ENCODE data around the gene COL17A1. TPM values are rescaled to one million over a fixed set of nuclear protein-coding genes. Genes with fewer than 3 reads are reported as not detected.

COL17A1 gene
- total and polyA plus RNA-seq, 3 experiments from 2014 or later: not detected

- Mint-ChIP-seq H3K4me3 (no peak overlapping the region), H3K36me3 (peaks cover 0 to 7% (median 0%) of the 10 kb centered on the region in 3 donors), H3K27me3 (peaks cover 1 to 22% of the 10 kb centered on the region in 2 donors), H3K27ac (no peak overlapping the region), H3K9me3 (peaks cover 0 to 3% (median 0%) of the 10 kb centered on the region in 5 donors), H3K4me1 (no peaks in the 10 kb centered on the region)
- CTCF ChIA-PET: no interaction called here
- H3K27me3 ChIP-seq (ENCODE audit: insufficient read depth, low read length, poor library complexity, severe bottlenecking): no peaks in the 10 kb centered on the region
- no peaks in the 10 kb centered on the region for H3K36me3 ChIP-seq (ENCODE audit: insufficient read depth, low read length)
- no peak overlapping the region for H3K4me3 ChIP-seq (ENCODE audit: low read length)
- no peak overlapping the region for H3K27ac ChIP-seq (ENCODE audit: low read depth, low read length)
- H3K4me1 ChIP-seq (ENCODE audit: insufficient read depth, low read length): no peaks in the 10 kb centered on the region
- POLR2A ChIA-PET: no interaction called here
- no peak for DNase-seq
- no peaks in the 10 kb centered on the region for H3K9me3 ChIP-seq (ENCODE audit: low read length)
These were observed 7.1 kb upstream of the COL17A1 start for GRCh38 chr10:104092749-104093148.

- Mint-ChIP-seq H3K27ac (no peak overlapping the region), H3K9me3 (no peaks in the 10 kb centered on the region), H3K4me3 (no peak overlapping the region), H3K27me3 (peaks cover 1 to 10% of the 10 kb centered on the region in 2 donors), H3K4me1 (no peaks in the 10 kb centered on the region), H3K36me3 (no peaks in the 10 kb centered on the region)
- H3K4me1 ChIP-seq (ENCODE audit: insufficient read depth, low read length): no peaks in the 10 kb centered on the region
- no peak overlapping the region for H3K27ac ChIP-seq (ENCODE audit: low read depth, low read length)
- H3K27me3 ChIP-seq (ENCODE audit: insufficient read depth, low read length, poor library complexity, severe bottlenecking): no peaks in the 10 kb centered on the region
- no peaks in the 10 kb centered on the region for H3K36me3 ChIP-seq (ENCODE audit: insufficient read depth, low read length)
- H3K4me3 ChIP-seq (ENCODE audit: low read length): no peak overlapping the region
- DNase-seq: no peak
- ChIA-PET CTCF (no interaction called here), POLR2A (no interaction called here)
- H3K9me3 ChIP-seq (ENCODE audit: low read length): no peaks in the 10 kb centered on the region
These were observed 4.9 kb upstream of the COL17A1 start for GRCh38 chr10:104090611-104091010.

GRCh38 chr10:104089621-104090020 is 3.9 kb upstream of the COL17A1 start:
- Histone ChIP-seq H3K27me3 (ENCODE audit: insufficient read depth, low read length, poor library complexity, severe bottlenecking) (no peaks in the 10 kb centered on the region), H3K27ac (ENCODE audit: low read depth, low read length) (no peak overlapping the region), H3K9me3 (ENCODE audit: low read length) (no peaks in the 10 kb centered on the region), H3K4me3 (ENCODE audit: low read length) (no peak overlapping the region), H3K4me1 (ENCODE audit: insufficient read depth, low read length) (no peaks in the 10 kb centered on the region), H3K36me3 (ENCODE audit: insufficient read depth, low read length) (no peaks in the 10 kb centered on the region)
- no peak overlapping the region for H3K4me3 Mint-ChIP-seq
- no peaks in the 10 kb centered on the region for H3K4me1 Mint-ChIP-seq
- H3K9me3 Mint-ChIP-seq: no peaks in the 10 kb centered on the region
- no peaks in the 10 kb centered on the region for H3K36me3 Mint-ChIP-seq
- no peak overlapping the region for H3K27ac Mint-ChIP-seq
- DNase-seq: no peak
- ChIA-PET CTCF (interaction anchor here (1.2 kb wide), 1 partner anchor 20 kb away, joined by 3 read pairs; no protein-coding TSS in a partner anchor), POLR2A (no interaction called here)
- H3K27me3 Mint-ChIP-seq: peaks cover 0 to 10% of the 10 kb centered on the region in 2 donors

- no peak for DNase-seq
- no peak overlapping the region for H3K4me3 Mint-ChIP-seq
- Histone ChIP-seq H3K27me3 (ENCODE audit: insufficient read depth, low read length, poor library complexity, severe bottlenecking) (no peaks in the 10 kb centered on the region), H3K36me3 (ENCODE audit: insufficient read depth, low read length) (no peaks in the 10 kb centered on the region), H3K9me3 (ENCODE audit: low read length) (no peaks in the 10 kb centered on the region), H3K4me1 (ENCODE audit: insufficient read depth, low read length) (no peaks in the 10 kb centered on the region), H3K27ac (ENCODE audit: low read depth, low read length) (no peak overlapping the region), H3K4me3 (ENCODE audit: low read length) (no peak overlapping the region)
- no peaks in the 10 kb centered on the region for H3K9me3 Mint-ChIP-seq
- no peaks in the 10 kb centered on the region for H3K4me1 Mint-ChIP-seq
- no peaks in the 10 kb centered on the region for H3K36me3 Mint-ChIP-seq
- ChIA-PET POLR2A (no interaction called here), CTCF (no interaction called here)
- H3K27ac Mint-ChIP-seq: no peak overlapping the region
- peaks cover 0 to 10% of the 10 kb centered on the region in 2 donors for H3K27me3 Mint-ChIP-seq
These were observed 2.6 kb upstream of the COL17A1 start for GRCh38 chr10:104088239-104088638.

GRCh38 chr10:104084482-104085142 is 1.1 kb downstream of the COL17A1 start:
- Mint-ChIP-seq H3K27ac (peak overlapping the region in 1 of 8 donors; percentile 48), H3K4me3 (no peak overlapping the region), H3K9me3 (no peaks in the 10 kb centered on the region), H3K27me3 (peaks cover 0 to 5% of the 10 kb centered on the region in 2 donors), H3K4me1 (no peaks in the 10 kb centered on the region), H3K36me3 (no peaks in the 10 kb centered on the region)
- Histone ChIP-seq H3K9me3 (ENCODE audit: low read length) (no peaks in the 10 kb centered on the region), H3K4me1 (ENCODE audit: insufficient read depth, low read length) (no peaks in the 10 kb centered on the region), H3K27me3 (ENCODE audit: insufficient read depth, low read length, poor library complexity, severe bottlenecking) (no peaks in the 10 kb centered on the region), H3K27ac (ENCODE audit: low read depth, low read length) (no peak overlapping the region), H3K36me3 (ENCODE audit: insufficient read depth, low read length) (no peaks in the 10 kb centered on the region), H3K4me3 (ENCODE audit: low read length) (no peak overlapping the region)
- ChIA-PET CTCF (interaction anchor here (1.2 kb wide), 2 partner anchors 13 to 37 kb away, joined by 3 read pairs; partner anchors contain the start of gene SFR1), POLR2A (no interaction called here)
- DNase-seq: no peak

GRCh38 chr10:104081998-104082397 is 3.7 kb downstream of the COL17A1 start:
- CTCF ChIA-PET: interaction anchor here (1.0 to 3.0 kb wide), 4 partner anchors 13 to 195 kb away, joined by 3 to 17 read pairs (median 4); no protein-coding TSS in a partner anchor
- Histone ChIP-seq H3K27ac (ENCODE audit: low read depth, low read length) (no peak overlapping the region), H3K36me3 (ENCODE audit: insufficient read depth, low read length) (no peaks in the 10 kb centered on the region), H3K27me3 (ENCODE audit: insufficient read depth, low read length, poor library complexity, severe bottlenecking) (no peaks in the 10 kb centered on the region), H3K4me1 (ENCODE audit: insufficient read depth, low read length) (no peaks in the 10 kb centered on the region), H3K4me3 (ENCODE audit: low read length) (no peak overlapping the region), H3K9me3 (ENCODE audit: low read length) (no peaks in the 10 kb centered on the region)
- Mint-ChIP-seq H3K4me3 (no peak overlapping the region), H3K27me3 (no peaks in the 10 kb centered on the region), H3K27ac (no peak overlapping the region), H3K9me3 (no peaks in the 10 kb centered on the region), H3K36me3 (no peaks in the 10 kb centered on the region), H3K4me1 (no peaks in the 10 kb centered on the region)
- POLR2A ChIA-PET: no interaction called here
- no peak for DNase-seq

- no peak overlapping the region for H3K27ac ChIP-seq (ENCODE audit: low read depth, low read length)
- H3K27me3 Mint-ChIP-seq: no peaks in the 10 kb centered on the region
- H3K36me3 ChIP-seq (ENCODE audit: insufficient read depth, low read length): no peaks in the 10 kb centered on the region
- no peak overlapping the region for H3K4me3 Mint-ChIP-seq
- CTCF ChIA-PET: interaction anchor here (1.0 to 3.0 kb wide), 3 partner anchors 17 to 194 kb away, joined by 3 to 17 read pairs (median 7); no protein-coding TSS in a partner anchor
- H3K4me3 ChIP-seq (ENCODE audit: low read length): no peak overlapping the region
- no peaks in the 10 kb centered on the region for H3K27me3 ChIP-seq (ENCODE audit: insufficient read depth, low read length, poor library complexity, severe bottlenecking)
- POLR2A ChIA-PET: no interaction called here
- peak in 1 of 5 donors; percentile 4 for DNase-seq
- H3K27ac Mint-ChIP-seq: no peak overlapping the region
- H3K9me3 Mint-ChIP-seq: no peaks in the 10 kb centered on the region
- no peaks in the 10 kb centered on the region for H3K36me3 Mint-ChIP-seq
- no peaks in the 10 kb centered on the region for H3K4me1 ChIP-seq (ENCODE audit: insufficient read depth, low read length)
- H3K9me3 ChIP-seq (ENCODE audit: low read length): no peaks in the 10 kb centered on the region
- H3K4me1 Mint-ChIP-seq: no peaks in the 10 kb centered on the region
These were observed 4.9 kb downstream of the COL17A1 start for GRCh38 chr10:104080762-104081161.

GRCh38 chr10:104077663-104078151 is 8.0 kb downstream of the COL17A1 start:
- Mint-ChIP-seq H3K27ac (no peak overlapping the region), H3K4me1 (no peaks in the 10 kb centered on the region), H3K4me3 (no peak overlapping the region), H3K36me3 (no peaks in the 10 kb centered on the region), H3K27me3 (no peaks in the 10 kb centered on the region), H3K9me3 (no peaks in the 10 kb centered on the region)
- H3K27ac ChIP-seq (ENCODE audit: low read depth, low read length): no peak overlapping the region
- POLR2A ChIA-PET: no interaction called here
- no peak overlapping the region for H3K4me3 ChIP-seq (ENCODE audit: low read length)
- no peaks in the 10 kb centered on the region for H3K4me1 ChIP-seq (ENCODE audit: insufficient read depth, low read length)
- no peaks in the 10 kb centered on the region for H3K9me3 ChIP-seq (ENCODE audit: low read length)
- DNase-seq: no peak
- H3K27me3 ChIP-seq (ENCODE audit: insufficient read depth, low read length, poor library complexity, severe bottlenecking): no peaks in the 10 kb centered on the region
- CTCF ChIA-PET: interaction anchor here (1.3 to 1.6 kb wide), 2 partner anchors 188 to 190 kb away, joined by 3 to 4 read pairs; no protein-coding TSS in a partner anchor
- no peaks in the 10 kb centered on the region for H3K36me3 ChIP-seq (ENCODE audit: insufficient read depth, low read length)

All from CD8-positive, alpha-beta memory T cell (primary cell).